GM18868 (cell line): ENCODE data around the gene SPATA31E1.

Experiments
- ATAC-seq: cut with Tn5 transposase; IDR thresholded peaks from one replicate; pipeline ENCODE4 v1.9.1; 2021; ENCODE audit warnings: mild to moderate bottlenecking, moderate library complexity; ENCODE audit not compliant: unreplicated experiment

Gene SPATA31E1

DNA sequence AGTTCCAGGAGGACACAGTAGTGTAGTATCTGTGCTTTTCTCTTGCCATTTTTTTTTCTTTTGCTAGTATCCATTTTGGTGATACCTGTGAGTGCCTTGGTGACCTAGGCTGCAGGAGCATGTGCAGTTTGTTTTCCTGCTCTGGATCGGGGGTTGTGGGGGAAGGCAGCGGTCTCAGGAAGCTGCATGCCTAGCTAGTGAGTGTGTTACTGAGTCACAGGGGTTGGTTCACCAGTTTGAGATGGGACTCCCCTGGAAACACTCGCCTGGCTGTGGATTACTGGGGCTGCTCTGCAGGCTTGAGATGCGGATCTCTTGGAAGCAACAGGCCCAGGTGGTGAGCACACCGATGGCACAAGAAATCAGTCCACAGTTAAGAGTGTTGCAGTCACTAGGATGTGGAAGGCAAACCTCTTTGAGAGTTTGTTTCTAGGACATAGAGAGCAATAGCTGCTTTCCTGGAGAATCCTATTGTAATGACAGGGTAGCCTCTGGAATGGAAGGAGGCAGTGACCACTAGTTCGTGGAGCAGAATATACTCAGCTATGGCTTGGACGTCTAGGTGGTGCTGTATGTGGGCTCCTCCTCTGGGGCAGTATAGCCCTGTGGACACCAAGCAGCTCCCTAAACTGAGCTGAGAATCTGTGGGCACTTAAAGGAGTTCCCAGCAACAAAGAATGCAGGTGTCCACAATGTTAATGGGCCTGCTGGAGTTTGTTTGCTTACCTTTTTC, 20.0 kb upstream of the SPATA31E1 start:
- no peak for ATAC-seq

- no peak for ATAC-seq
These were observed 18.7 kb upstream of the SPATA31E1 start for GRCh38 chr9:87863882-87864465.

DNA sequence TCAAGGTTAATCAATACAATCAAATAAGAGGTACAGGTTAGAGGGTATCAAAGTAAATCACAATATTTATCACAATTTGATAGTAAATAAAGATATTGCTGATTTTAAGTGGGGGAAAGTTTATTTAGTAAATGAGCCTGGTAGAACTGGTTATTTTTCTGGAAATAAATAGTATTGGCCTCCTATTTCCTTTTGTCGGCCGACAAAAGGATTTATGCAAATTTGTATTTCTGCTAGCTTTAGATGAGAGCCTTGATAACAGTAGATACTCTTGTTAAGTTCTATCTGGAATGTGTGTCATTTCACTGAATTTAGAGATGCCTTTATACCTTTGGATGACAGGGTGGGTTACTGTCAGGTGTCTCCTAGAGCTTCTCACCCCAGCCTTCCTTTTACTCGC, 17.8 kb upstream of the SPATA31E1 start:
- ATAC-seq: no peak

DNA sequence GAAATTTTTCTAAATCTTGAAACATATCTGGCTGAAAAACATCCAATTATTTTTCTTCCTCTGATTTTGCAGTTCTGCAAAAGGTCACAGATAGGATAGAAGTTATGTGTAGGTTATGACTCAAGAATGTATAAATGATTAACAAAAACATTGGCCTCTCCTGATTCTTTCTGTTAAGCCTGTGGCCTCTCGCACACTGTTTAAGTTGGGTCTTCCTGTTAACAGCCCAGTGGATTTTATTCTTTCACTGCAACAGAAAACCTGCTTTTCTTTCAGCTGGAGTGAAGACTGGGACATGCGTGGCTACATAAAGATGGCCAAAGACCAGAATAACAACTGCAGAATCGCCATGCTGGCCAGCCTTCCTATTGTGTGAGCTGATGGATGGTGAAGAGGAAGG, 17.1 kb upstream of the SPATA31E1 start:
- ATAC-seq: no peak

GRCh38 chr9:87867391-87867790, 15.3 kb upstream of the SPATA31E1 start:
- no peak for ATAC-seq

DNA sequence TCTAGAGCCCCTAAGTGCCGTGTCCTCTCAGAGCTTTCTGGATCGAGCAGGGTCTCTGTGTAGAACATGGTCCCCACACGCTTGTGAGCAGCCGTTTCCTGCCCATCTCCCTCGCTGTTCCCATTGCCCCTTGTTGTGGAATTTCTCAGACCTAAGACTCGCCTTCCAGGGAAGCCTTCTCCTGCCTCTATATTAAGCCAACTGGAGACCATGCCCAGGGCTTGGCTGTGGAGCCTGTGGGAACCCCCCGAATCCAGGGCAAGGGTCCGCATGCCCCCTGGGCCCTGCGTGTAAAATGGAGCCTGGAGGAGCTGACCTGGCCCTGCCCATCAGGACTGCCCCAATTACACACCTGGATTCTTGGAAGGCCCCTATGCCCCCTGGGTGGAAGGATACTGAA, 14.5 kb upstream of the SPATA31E1 start:
- no peak for ATAC-seq

- ATAC-seq: no peak
These were observed 14.0 kb upstream of the SPATA31E1 start for GRCh38 chr9:87868635-87869034.

- ATAC-seq: no peak
These were observed 13.6 kb upstream of the SPATA31E1 start for GRCh38 chr9:87869082-87869481.

GRCh38 chr9:87871425-87872078, 11.1 kb upstream of the SPATA31E1 start:
- no peak for ATAC-seq

DNA sequence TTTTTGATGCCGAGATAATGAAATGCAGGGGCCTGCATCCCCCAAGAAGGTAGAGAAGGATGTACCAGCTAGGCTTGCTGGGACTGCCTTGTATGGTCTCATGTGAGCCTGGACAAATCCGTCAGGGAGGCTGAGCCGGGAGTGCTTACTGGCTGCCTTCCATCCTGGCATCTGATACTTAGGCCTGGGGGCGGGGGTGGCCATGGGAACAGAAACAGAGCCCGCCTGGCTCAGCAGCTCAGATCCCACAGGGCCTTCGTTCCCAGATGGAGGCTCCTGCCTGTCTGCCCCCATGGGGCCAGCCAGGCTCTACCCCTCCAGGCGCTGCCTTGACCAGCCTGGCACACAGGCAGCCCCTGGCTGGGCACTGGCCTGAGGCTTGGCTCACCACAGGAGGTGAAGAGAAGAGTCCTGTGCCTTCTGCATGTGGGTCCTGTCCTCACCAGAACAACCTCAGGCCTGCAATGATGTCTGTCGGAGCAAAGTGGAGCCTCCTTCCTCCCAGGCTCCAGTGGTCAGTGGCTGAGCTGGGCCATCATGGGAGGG, 10.5 kb upstream of the SPATA31E1 start:
- no peak for ATAC-seq

- ATAC-seq: no peak
These were observed 8.9 kb upstream of the SPATA31E1 start for GRCh38 chr9:87873607-87874303.

DNA sequence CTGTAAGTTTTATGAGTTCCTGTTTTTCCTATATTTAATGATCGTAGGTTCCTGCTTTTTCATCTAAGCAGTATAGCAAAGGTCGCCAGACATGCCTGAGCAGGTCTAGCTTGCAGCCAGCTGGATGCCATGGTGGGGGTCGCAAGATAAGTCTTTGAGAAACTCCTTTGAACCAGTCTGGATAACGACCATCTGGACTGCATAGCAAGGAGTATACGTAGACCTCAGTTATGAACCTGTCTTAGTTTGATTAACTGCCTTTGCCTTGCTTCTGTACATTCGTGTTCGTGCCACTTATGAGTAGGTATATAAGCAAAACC, 8.4 kb upstream of the SPATA31E1 start:
- no peak for ATAC-seq

- no peak for ATAC-seq
These were observed 7.6 kb upstream of the SPATA31E1 start for GRCh38 chr9:87875060-87875459.

GRCh38 chr9:87875831-87876545, 6.7 kb upstream of the SPATA31E1 start:
- no peak for ATAC-seq

DNA sequence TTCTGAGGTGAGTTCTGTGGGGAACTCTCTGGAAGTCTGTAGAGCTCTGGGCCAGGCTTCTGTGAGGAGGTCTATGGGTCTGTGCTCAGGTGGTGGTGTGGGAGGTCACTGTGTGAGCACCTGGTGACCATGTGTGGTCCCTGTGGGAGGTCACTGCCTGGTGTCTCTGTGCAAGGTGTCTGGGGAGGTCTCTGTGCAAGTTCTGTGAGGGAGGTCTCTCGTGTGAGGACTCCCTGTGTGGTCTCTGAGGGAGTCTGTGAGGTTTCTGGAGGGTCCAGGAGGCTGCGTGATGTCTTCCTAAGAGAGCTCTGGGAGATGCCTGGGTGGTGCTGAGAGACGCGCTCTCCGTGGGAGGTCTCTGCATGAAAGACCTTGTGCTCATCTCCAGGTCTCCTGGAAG, 6.0 kb upstream of the SPATA31E1 start:
- no peak for ATAC-seq

GRCh38 chr9:87878989-87879511, 3.6 kb upstream of the SPATA31E1 start:
- ATAC-seq: no peak

GRCh38 chr9:87880116-87880515, 2.6 kb upstream of the SPATA31E1 start:
- no peak for ATAC-seq

GRCh38 chr9:87880683-87881082, 2.0 kb upstream of the SPATA31E1 start:
- ATAC-seq: no peak

DNA sequence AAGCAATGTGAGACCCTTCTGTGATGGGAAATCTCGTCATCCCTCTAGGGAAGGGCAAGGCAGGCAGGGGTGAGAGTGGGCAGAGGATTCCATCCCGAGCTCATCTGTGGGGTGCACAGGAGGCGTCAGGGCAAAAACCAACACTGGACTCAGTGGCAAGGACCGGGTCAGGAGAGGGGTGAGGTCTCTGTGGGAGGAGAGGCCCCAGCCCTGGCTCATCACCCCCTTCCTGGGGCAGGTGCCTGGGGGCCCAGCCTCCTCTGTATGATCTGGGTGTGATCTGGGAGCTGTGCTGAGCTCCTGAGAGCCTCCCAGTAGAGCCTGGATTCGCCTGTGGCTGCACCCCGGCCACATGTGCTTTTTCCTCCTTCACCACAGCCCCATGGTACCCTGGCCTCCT, 597 bp downstream of the SPATA31E1 start:
- ATAC-seq: no peak

- no peak for ATAC-seq
These were observed 1.3 kb downstream of the SPATA31E1 start for GRCh38 chr9:87883990-87884389.
